ENCODE measurements around the gene CALR3.

- TF ChIP-seq CTCF (IDR thresholded peaks at IDR 0.05) (no peak), POLR2A (IDR thresholded peaks at IDR 0.05) (no peak), POLR2AphosphoS5 (IDR thresholded peaks at IDR 0.05; ENCODE audit: insufficient read depth in 1 of 2, low read depth in 1 of 2) (no peak)
Measured at GRCh38 chr19:16465239-16465638, 30.7 kb downstream of the CALR3 start.
